CD4-positive, alpha-beta T cell treated with Interleukin-1 beta for 1 hour (primary cell): ENCODE measurements around the gene TM9SF2.
A peak's percentile ranks its signal among the peaks of the same experiment; 100 is the strongest.
"Not testable (repeated sequence)": the region's sequence is repeated elsewhere in the genome, so short reads cannot be mapped to it uniquely, and the experiment has no call there.

Source experiments
- DNase-seq, 2 donors: peaks; one replicate each; pipeline ENCODE4 v3.0.0-alpha.2; 2020 to 2022

The TM9SF2 gene

GRCh38 chr13:99501184-99501847 is at the start of gene TM9SF2:
TM9SF2 (plus strand) TSS chr13:99501472; CDS start chr13:99501607, 135 bp downstream.
- peak; percentile 97 to 98 for DNase-seq

- no peak for DNase-seq
Measured at GRCh38 chr13:99454518-99455183, 46.6 kb upstream of the TM9SF2 start.

- DNase-seq = no peak
Measured at GRCh38 chr13:99459099-99459850, 42.0 kb upstream of the TM9SF2 start.

- DNase-seq = peak in 1 of 2 donors; percentile 14
Measured at GRCh38 chr13:99460802-99461201, 40.5 kb upstream of the TM9SF2 start.

- DNase-seq = no peak
Measured at GRCh38 chr13:99463646-99464397, 37.5 kb upstream of the TM9SF2 start.

GRCh38 chr13:99464441-99464949 is 36.8 kb upstream of the TM9SF2 start:
- DNase-seq = peak in 1 of 2 donors; percentile 7

- no peak for DNase-seq
Measured at GRCh38 chr13:99465454-99465853, 35.8 kb upstream of the TM9SF2 start.

- DNase-seq = no peak
Measured at GRCh38 chr13:99467764-99468163, 33.5 kb upstream of the TM9SF2 start.

GRCh38 chr13:99469041-99469440 is 32.2 kb upstream of the TM9SF2 start:
- DNase-seq = no peak

- no peak for DNase-seq
Measured at GRCh38 chr13:99470027-99470426, 31.2 kb upstream of the TM9SF2 start.

GRCh38 chr13:99471221-99472121 is 29.8 kb upstream of the TM9SF2 start:
- DNase-seq = no peak

GRCh38 chr13:99472122-99472440 is 29.2 kb upstream of the TM9SF2 start:
- DNase-seq = no peak

- DNase-seq = no peak
Measured at GRCh38 chr13:99473515-99473914, 27.8 kb upstream of the TM9SF2 start.

GRCh38 chr13:99476648-99477047 is 24.6 kb upstream of the TM9SF2 start:
- no peak for DNase-seq

GRCh38 chr13:99477493-99477892 is 23.8 kb upstream of the TM9SF2 start:
- no peak for DNase-seq

GRCh38 chr13:99481366-99481765 is 19.9 kb upstream of the TM9SF2 start:
- no peak for DNase-seq

GRCh38 chr13:99484473-99484872 is 16.8 kb upstream of the TM9SF2 start:
- peak; percentile 9 to 24 for DNase-seq

GRCh38 chr13:99486996-99487395 is 14.3 kb upstream of the TM9SF2 start:
- DNase-seq = no peak

GRCh38 chr13:99489028-99489427 is 12.2 kb upstream of the TM9SF2 start:
- no peak for DNase-seq

GRCh38 chr13:99491750-99492149 is 9.5 kb upstream of the TM9SF2 start:
- not testable (repeated sequence) for DNase-seq

- DNase-seq = peak in 1 of 2 donors; percentile 11
Measured at GRCh38 chr13:99495466-99496183, 5.6 kb upstream of the TM9SF2 start.
